ENCODE results near the gene PDLIM4.
A peak's percentile ranks its signal among the peaks of the same experiment; 100 is the strongest.

PDLIM4 gene

DNA sequence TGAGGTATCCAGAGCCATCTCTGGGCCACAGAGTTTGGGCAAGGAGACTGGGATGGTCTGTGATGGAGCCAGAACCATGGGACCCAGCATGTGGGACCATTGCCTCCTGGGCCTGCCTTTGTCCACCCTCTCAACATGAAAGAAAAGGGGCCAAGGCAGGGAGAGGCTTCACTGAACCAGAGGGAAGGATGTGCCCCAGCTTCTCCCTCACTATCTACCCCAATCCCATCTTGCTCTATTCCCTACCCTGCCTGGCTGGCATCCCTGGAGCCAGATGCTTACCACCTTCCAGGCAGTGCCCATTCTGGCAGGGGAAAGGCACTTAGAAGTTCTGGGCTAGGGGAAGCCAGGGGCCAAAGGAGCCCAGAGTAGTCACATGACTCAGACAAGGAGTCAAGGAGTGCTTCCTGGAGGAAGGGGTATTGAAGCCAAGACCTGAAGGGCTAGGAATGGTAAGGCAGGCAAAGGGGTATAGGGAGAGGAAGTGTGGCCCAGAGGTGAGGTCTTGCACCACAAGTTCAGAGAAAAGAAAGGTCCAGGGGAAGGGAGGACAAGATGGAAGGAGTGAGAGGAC, 9.8 kb downstream of the PDLIM4 start:
- Histone ChIP-seq H3K27ac (ENCODE audit: low read depth, low read length) (no peak overlapping the region), H3K4me1 (ENCODE audit: control insufficient read depth in 1 of 2, insufficient read depth in 2 of 2, low read length in 2 of 2) (peaks cover 19 to 21% of the 10 kb centered on the region in 2 donors), H3K27me3 (ENCODE audit: control insufficient read depth in 1 of 2, insufficient read depth in 2 of 2, low read length in 2 of 2) (no peaks in the 10 kb centered on the region), H3K4me3 (ENCODE audit: low read depth in 1 of 2, low read length in 2 of 2) (no peak overlapping the region), H3K9ac (ENCODE audit: low read depth in 1 of 2, low read length in 2 of 2) (no peak overlapping the region), H3K36me3 (ENCODE audit: control insufficient read depth in 1 of 2, insufficient read depth in 2 of 2, low read length in 2 of 2) (peaks cover 0 to 2% of the 10 kb centered on the region in 2 donors), H3K9me3 (ENCODE audit: control insufficient read depth in 1 of 2, low read length in 2 of 2) (no peaks in the 10 kb centered on the region)

DNA sequence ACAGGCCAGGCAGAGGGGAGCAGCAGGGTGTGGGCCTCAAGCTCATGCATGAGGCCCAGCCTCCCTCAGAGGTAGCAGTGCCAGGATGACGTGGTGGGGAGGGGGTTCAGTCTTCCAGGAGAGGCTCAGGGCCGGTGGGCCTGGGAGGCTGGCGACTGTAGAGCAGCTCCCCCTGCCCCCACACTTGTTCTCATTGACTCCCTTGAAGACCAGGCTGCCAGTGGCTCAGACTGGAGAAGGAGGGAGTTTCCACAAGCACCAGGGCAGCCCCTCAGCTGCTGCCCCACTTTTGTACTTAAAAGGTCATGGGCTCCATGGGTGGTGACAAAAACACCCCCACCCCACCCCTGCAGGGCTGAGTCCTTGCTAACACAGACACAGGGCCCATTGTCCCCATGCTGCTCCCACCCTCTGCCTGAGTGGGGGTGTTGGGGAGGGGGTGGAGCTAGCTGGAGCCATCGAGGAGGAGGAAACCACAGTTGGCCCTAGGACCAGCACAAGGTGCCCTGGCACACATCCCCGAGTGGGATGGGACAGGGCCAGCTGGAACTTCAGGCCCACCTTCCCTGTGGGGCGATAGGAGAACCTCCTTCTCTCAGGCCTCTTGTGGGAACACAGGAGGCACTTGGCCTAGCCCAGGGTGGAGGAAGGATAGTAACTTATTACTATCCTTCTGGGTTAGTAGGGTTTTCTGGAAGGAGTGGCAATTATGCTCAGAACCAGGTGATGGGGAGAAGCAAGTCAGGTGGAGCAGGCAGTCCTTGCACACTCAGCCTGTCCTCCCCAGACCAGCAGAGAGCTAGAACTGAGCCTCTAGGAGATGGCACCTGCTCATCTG, 10.7 kb downstream of the PDLIM4 start:
- H3K9me3 ChIP-seq (ENCODE audit: control insufficient read depth in 1 of 2, low read length in 2 of 2) = no peaks in the 10 kb centered on the region
- H3K9ac ChIP-seq (ENCODE audit: low read depth in 1 of 2, low read length in 2 of 2) = no peak overlapping the region
- H3K36me3 ChIP-seq (ENCODE audit: control insufficient read depth in 1 of 2, insufficient read depth in 2 of 2, low read length in 2 of 2) = no peaks in the 10 kb centered on the region
- H3K4me1 ChIP-seq (ENCODE audit: control insufficient read depth in 1 of 2, insufficient read depth in 2 of 2, low read length in 2 of 2) = peaks cover 23 to 29% of the 10 kb centered on the region in 2 donors
- no peak overlapping the region for H3K27ac ChIP-seq (ENCODE audit: low read depth, low read length)
- H3K27me3 ChIP-seq (ENCODE audit: control insufficient read depth in 1 of 2, insufficient read depth in 2 of 2, low read length in 2 of 2) = no peaks in the 10 kb centered on the region
- H3K4me3 ChIP-seq (ENCODE audit: low read depth in 1 of 2, low read length in 2 of 2) = no peak overlapping the region

DNA sequence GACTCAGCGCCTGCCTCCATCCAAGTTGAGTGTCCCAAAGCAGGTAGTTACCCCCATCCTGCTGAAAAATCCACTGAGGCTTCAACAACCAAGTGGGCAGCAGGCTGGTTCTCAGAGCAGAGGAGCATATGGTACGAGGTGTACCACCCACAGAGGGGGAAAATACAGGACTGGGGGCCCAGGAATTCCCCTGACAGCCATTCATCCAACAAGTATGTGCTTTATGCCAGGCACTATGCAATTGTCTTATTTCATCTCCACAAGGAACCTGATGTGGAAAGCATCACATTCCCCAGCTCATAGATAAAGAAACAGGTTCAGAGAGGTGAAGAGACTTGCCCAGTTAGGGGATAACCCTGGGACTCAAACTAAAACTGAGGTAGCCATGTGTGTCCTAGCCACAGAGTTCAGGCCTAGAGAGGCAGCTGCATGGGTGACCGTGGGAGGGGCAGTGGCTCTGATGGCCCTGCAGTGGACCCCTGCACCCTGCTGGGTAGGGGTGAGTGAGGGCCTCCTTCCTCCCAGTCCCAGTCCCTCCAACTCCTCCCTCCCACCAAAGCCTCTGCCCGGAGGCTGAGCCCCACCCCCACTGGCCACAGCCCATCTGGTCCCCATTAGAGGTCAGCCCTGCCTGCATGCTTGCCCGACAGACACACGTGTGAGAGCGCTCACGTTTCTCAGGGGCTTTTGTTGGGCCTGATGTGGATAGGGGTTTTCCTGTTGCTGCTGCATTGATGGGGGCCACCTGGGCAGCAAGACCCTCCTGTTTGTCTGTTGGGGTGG, 11.5 kb downstream of the PDLIM4 start:
- Histone ChIP-seq H3K9ac (ENCODE audit: low read depth in 1 of 2, low read length in 2 of 2) (no peak overlapping the region), H3K9me3 (ENCODE audit: control insufficient read depth in 1 of 2, low read length in 2 of 2) (no peaks in the 10 kb centered on the region), H3K27ac (ENCODE audit: low read depth, low read length) (no peak overlapping the region), H3K36me3 (ENCODE audit: control insufficient read depth in 1 of 2, insufficient read depth in 2 of 2, low read length in 2 of 2) (no peaks in the 10 kb centered on the region), H3K4me3 (ENCODE audit: low read depth in 1 of 2, low read length in 2 of 2) (no peak overlapping the region), H3K4me1 (ENCODE audit: control insufficient read depth in 1 of 2, insufficient read depth in 2 of 2, low read length in 2 of 2) (peaks cover 31 to 37% of the 10 kb centered on the region in 2 donors), H3K27me3 (ENCODE audit: control insufficient read depth in 1 of 2, insufficient read depth in 2 of 2, low read length in 2 of 2) (no peaks in the 10 kb centered on the region)

DNA sequence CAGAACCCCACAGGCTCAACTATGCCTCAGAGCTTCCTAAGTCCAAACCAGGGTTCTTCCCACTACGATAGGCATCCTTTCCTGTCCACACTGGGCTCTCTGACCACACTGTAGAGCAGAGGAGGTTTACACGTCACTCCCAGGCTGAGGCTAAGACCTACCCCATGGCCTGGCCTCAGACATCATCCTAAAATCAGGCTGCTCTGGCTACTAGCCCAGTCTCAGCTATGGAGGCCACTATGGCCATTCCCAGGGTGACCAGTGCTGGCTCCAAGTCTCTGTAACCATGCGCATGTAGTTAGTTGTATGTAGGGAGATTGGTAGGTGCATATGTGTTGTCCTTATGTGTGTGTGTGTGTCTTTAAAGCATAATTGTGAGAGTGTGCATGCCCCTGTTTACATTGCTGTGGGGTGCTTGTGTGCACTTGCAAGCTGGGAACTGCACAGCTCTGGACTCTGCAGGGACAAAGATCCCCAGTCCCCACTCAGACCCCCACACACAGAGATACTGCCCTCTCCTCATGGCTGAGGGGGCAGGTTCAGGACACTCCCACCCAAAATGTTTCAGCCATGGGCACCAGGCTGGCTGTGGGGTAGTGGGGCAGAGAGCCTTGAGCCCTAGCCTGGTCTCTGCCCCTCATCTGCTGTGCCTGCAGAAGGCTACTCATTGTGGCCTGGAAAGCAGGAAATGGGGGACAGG, 12.3 kb downstream of the PDLIM4 start:
- Histone ChIP-seq H3K36me3 (ENCODE audit: control insufficient read depth in 1 of 2, insufficient read depth in 2 of 2, low read length in 2 of 2) (no peaks in the 10 kb centered on the region), H3K9ac (ENCODE audit: low read depth in 1 of 2, low read length in 2 of 2) (no peak overlapping the region), H3K27ac (ENCODE audit: low read depth, low read length) (no peak overlapping the region), H3K27me3 (ENCODE audit: control insufficient read depth in 1 of 2, insufficient read depth in 2 of 2, low read length in 2 of 2) (no peaks in the 10 kb centered on the region), H3K4me1 (ENCODE audit: control insufficient read depth in 1 of 2, insufficient read depth in 2 of 2, low read length in 2 of 2) (peaks cover 34 to 40% of the 10 kb centered on the region in 2 donors), H3K9me3 (ENCODE audit: control insufficient read depth in 1 of 2, low read length in 2 of 2) (no peaks in the 10 kb centered on the region), H3K4me3 (ENCODE audit: low read depth in 1 of 2, low read length in 2 of 2) (no peak overlapping the region)

DNA sequence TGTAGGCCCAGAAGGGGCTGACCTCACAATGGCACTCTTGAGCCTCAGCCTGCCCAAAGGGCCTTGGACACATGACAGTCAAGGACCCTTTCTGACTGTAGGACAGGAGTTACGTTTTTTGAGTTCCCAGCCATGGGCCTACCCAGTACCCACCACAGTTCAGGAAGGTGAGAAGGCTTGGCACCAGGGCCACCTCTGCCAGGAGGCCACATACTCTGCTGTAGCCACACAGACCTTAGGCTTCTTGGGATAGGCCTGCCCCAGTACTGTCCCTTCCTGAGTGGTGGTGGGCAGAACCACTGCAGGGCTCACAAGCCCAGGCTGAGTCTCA, 12.8 kb downstream of the PDLIM4 start:
- H3K4me3 ChIP-seq (ENCODE audit: low read depth in 1 of 2, low read length in 2 of 2) = no peak overlapping the region
- H3K9ac ChIP-seq (ENCODE audit: low read depth in 1 of 2, low read length in 2 of 2) = no peak overlapping the region
- H3K27ac ChIP-seq (ENCODE audit: low read depth, low read length) = no peak overlapping the region
- H3K27me3 ChIP-seq (ENCODE audit: control insufficient read depth in 1 of 2, insufficient read depth in 2 of 2, low read length in 2 of 2) = no peaks in the 10 kb centered on the region
- H3K36me3 ChIP-seq (ENCODE audit: control insufficient read depth in 1 of 2, insufficient read depth in 2 of 2, low read length in 2 of 2) = no peaks in the 10 kb centered on the region
- H3K9me3 ChIP-seq (ENCODE audit: control insufficient read depth in 1 of 2, low read length in 2 of 2) = no peaks in the 10 kb centered on the region
- H3K4me1 ChIP-seq (ENCODE audit: control insufficient read depth in 1 of 2, insufficient read depth in 2 of 2, low read length in 2 of 2) = peaks cover 30 to 37% of the 10 kb centered on the region in 2 donors

DNA sequence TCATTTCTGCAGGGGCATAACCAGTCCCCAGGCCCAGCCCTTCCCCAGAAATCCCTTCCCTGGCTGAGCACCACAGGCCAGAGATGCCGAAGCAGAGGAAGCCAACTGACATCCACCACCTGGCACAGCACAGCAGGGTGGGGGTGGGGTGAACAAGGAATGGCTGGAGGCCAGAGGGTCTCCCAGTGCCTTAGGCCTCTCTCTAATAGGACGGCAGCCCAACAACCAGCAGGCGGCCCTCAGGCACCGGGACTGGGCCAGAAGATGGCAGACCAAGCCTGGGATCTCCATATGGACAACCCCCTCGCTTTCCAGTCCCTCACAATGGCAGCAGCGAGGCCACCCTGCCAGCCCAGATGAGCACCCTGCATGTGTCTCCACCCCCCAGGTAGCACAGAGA, 13.2 kb downstream of the PDLIM4 start:
- H3K36me3 ChIP-seq (ENCODE audit: control insufficient read depth in 1 of 2, insufficient read depth in 2 of 2, low read length in 2 of 2) = no peaks in the 10 kb centered on the region

DNA sequence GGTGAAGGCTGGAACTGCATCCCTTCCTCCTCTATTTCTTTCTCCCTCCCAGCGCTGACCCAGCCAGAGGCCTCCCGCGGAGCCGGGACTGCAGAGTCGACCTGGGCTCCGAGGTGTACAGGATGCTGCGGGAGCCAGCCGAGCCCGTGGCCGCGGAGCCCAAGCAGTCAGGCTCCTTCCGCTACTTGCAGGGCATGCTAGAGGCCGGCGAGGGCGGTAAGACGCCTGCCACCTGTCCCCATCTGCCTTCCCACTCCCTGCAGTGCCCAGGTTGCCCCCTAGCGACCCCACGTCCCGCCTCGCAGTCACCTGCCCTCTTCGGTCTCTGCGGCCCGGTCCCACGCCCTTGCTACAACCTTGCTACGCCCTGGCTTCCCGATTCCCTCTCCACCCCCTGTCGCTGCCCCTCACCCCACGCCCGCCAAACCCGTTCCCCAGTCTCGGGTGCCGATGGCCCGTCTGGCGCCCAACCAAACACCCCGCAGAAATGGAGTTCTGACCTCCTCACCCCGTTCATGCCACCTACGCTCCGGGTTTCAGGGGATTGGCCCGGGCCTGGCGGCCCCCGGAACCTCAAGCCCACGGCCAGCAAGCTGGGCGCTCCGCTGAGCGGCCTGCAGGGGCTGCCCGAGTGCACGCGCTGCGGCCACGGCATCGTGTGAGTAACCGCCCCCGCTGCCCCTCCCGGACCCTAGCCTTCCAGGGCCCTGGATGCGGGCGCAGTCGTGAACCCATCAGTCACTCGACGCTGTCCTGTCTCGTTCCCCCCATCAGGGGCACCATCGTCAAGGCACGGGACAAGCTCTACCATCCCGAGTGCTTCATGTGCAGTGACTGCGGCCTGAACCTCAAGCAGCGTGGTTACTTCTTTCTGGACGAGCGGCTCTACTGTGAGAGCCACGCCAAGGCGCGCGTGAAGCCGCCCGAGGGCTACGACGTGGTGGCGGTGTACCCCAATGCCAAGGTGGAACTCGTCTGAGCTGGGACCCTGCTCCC, 14.1 kb downstream of the PDLIM4 start:
- H3K36me3 ChIP-seq (ENCODE audit: control insufficient read depth in 1 of 2, insufficient read depth in 2 of 2, low read length in 2 of 2) = no peaks in the 10 kb centered on the region
- no peaks in the 10 kb centered on the region for H3K9me3 ChIP-seq (ENCODE audit: control insufficient read depth in 1 of 2, low read length in 2 of 2)
- H3K27ac ChIP-seq (ENCODE audit: low read depth, low read length) = no peak overlapping the region
- no peak overlapping the region for H3K9ac ChIP-seq (ENCODE audit: low read depth in 1 of 2, low read length in 2 of 2)
- no peaks in the 10 kb centered on the region for H3K27me3 ChIP-seq (ENCODE audit: control insufficient read depth in 1 of 2, insufficient read depth in 2 of 2, low read length in 2 of 2)
- peaks cover 21 to 26% of the 10 kb centered on the region in 2 donors for H3K4me1 ChIP-seq (ENCODE audit: control insufficient read depth in 1 of 2, insufficient read depth in 2 of 2, low read length in 2 of 2)
- no peak overlapping the region for H3K4me3 ChIP-seq (ENCODE audit: low read depth in 1 of 2, low read length in 2 of 2)

More for the DNA sequence above, 13.2 kb downstream of the PDLIM4 start:
- Histone ChIP-seq H3K27ac (ENCODE audit: low read depth, low read length) (no peak overlapping the region), H3K4me3 (ENCODE audit: low read depth in 1 of 2, low read length in 2 of 2) (no peak overlapping the region), H3K9ac (ENCODE audit: low read depth in 1 of 2, low read length in 2 of 2) (no peak overlapping the region), H3K4me1 (ENCODE audit: control insufficient read depth in 1 of 2, insufficient read depth in 2 of 2, low read length in 2 of 2) (peaks cover 26 to 33% of the 10 kb centered on the region in 2 donors), H3K9me3 (ENCODE audit: control insufficient read depth in 1 of 2, low read length in 2 of 2) (no peaks in the 10 kb centered on the region), H3K27me3 (ENCODE audit: control insufficient read depth in 1 of 2, insufficient read depth in 2 of 2, low read length in 2 of 2) (no peaks in the 10 kb centered on the region)

DNA sequence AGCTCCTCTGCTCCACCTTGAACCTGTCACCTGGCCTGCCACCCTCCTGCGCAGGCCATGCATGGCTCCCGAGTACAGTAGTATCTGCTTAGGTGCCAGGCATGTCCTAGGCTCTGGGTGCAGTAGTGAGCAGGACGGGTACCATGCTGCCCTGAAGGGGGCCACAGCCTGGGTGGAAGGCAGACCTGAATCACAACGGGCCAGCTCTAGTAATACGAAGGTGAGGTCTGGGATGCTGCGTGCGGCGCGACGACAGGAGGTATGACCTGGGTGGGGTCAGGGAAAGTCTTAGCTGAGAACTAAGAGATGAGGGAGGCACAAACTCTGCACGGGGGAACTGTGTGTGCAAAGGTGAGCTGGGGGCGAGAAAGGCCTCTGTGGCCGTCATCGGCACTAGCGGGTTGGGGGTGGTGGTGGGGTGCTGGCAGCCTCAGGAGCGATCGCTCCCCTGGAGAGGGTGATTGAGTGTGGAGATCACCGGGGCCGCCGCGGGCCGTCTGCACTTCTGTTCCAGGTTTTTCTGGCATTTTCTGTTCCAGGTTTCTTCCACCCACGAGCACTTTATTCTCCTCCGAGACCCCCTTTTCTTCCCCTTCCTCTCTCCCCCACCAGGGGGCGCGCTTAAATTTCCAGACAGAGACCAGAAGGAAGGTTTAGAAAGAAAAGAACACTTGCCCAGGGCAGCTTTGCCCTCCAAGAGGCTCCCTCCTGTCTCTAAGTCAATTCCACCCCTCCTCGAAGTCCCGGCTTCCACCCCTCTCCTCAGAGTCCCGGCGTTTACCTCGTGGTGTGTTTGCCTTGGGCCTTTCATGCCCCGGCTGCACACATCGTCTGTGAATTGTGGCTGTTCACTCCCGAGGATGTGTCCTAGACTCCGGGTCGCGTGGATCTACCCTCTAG, 15.1 kb downstream of the PDLIM4 start:
- Histone ChIP-seq H3K27ac (ENCODE audit: low read depth, low read length) (no peak overlapping the region), H3K27me3 (ENCODE audit: control insufficient read depth in 1 of 2, insufficient read depth in 2 of 2, low read length in 2 of 2) (no peaks in the 10 kb centered on the region), H3K9ac (ENCODE audit: low read depth in 1 of 2, low read length in 2 of 2) (peak overlapping the region; percentile 34 to 57), H3K4me3 (ENCODE audit: low read depth in 1 of 2, low read length in 2 of 2) (peak overlapping the region; percentile 52 to 65), H3K9me3 (ENCODE audit: control insufficient read depth in 1 of 2, low read length in 2 of 2) (no peaks in the 10 kb centered on the region), H3K36me3 (ENCODE audit: control insufficient read depth in 1 of 2, insufficient read depth in 2 of 2, low read length in 2 of 2) (no peaks in the 10 kb centered on the region), H3K4me1 (ENCODE audit: control insufficient read depth in 1 of 2, insufficient read depth in 2 of 2, low read length in 2 of 2) (peaks cover 29 to 35% of the 10 kb centered on the region in 2 donors)
